GM13976 (cell line): ENCODE results near the gene USP7.

Experiments used
- DNase-seq: peaks from one replicate; pipeline ENCODE4 v3.0.0; 2012; ENCODE audit warnings: low spot score
- in situ Hi-C: fragments of 300-500 bp; cut with MboI; formaldehyde crosslinking; loops from one replicate; pipeline ENCODE4 v1.12.0; 2022; ENCODE audit warnings: low sequenced_read_pairs, mixed read lengths, inconsistent platforms; ENCODE audit not compliant: unreplicated experiment
- TF ChIP-seq, protein P1 (sequence below): IDR thresholded peaks from 2 replicates; pipeline ENCODE4 v1.5.1; 2012; ENCODE audit warnings: borderline replicate concordance, mild to moderate bottlenecking; ENCODE audit not compliant: insufficient read depth; ENCODE audit errors: extremely low read depth, missing control alignments, control extremely low read depth

The USP7 gene

DNA sequence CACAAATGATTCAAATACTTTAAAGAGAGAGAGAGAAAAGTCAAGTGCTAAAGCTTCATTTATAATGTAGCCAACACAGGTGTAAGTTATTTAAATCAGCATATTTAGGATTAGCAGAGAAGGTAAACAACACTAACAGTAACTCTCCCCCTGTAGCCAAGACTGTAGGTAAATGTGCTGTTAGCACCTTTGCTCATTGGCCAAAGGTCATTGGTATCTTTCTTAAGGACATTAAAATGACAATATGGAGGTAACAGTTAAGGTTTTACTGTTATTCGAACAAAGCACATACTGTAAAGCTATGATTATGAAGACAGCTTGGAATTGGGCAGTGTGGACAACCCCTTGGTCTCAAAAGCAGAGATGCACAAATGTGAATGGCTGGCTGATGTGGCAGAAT is 52.9 kb downstream of the USP7 start:
- TF ChIP-seq, protein P1, sequence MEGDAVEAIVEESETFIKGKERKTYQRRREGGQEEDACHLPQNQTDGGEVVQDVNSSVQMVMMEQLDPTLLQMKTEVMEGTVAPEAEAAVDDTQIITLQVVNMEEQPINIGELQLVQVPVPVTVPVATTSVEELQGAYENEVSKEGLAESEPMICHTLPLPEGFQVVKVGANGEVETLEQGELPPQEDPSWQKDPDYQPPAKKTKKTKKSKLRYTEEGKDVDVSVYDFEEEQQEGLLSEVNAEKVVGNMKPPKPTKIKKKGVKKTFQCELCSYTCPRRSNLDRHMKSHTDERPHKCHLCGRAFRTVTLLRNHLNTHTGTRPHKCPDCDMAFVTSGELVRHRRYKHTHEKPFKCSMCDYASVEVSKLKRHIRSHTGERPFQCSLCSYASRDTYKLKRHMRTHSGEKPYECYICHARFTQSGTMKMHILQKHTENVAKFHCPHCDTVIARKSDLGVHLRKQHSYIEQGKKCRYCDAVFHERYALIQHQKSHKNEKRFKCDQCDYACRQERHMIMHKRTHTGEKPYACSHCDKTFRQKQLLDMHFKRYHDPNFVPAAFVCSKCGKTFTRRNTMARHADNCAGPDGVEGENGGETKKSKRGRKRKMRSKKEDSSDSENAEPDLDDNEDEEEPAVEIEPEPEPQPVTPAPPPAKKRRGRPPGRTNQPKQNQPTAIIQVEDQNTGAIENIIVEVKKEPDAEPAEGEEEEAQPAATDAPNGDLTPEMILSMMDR = no peak
- no peak for DNase-seq
- in situ Hi-C loops = no loop called here

DNA sequence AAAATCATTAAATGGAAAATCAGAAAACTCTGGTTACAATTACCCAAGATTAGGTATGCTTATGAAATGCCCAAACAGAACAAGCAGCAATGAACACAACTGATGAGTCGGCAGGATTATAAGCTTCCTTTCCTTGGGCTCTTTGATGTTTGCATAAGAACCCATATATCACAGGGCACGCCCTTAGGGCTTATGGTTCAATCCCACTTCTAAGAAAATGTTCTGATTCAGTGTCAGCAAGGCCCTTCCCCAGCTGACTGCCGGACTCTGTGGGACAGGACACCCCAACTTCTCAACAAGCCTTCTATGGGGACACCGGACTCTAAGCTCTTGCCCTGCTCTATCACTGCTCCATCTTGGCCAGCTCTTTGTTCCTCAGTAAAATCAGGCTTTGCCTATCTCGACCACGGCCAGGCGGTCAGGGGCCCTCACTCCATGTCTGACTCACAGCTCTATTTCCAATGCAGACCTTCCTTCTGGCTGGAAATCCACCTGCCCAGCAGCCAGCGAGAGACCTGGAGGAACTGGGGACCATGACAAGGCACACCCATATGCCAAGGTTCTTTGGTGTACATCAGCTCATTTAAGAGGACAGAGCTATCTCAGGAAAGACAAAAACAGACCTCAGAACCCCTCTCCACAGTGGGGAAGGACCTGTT is 54.8 kb downstream of the USP7 start:
- TF ChIP-seq, protein P1 = no peak
- no peak for DNase-seq
- in situ Hi-C loops = no loop called here

DNA sequence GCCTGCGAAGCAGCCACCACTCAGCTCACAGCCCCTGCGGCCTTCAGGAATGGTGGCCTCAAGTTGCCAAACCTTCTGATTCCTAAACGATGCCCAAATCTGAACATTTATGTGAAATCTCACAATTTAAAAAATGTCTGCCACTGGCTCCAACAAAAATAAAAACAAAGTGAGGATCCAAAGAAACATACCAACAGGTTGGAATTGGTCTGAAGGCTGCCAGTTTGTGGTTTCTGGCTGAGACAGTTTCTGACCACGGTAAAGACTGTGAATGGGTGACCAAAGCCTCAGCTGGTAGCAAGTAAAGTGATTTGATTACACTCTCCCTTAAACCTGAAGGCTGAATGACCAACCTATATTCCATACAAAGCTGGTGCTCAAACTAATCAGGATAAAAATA is 56.6 kb downstream of the USP7 start:
- in situ Hi-C loops = no loop called here
- no peak for DNase-seq
- TF ChIP-seq, protein P1 = no peak

DNA sequence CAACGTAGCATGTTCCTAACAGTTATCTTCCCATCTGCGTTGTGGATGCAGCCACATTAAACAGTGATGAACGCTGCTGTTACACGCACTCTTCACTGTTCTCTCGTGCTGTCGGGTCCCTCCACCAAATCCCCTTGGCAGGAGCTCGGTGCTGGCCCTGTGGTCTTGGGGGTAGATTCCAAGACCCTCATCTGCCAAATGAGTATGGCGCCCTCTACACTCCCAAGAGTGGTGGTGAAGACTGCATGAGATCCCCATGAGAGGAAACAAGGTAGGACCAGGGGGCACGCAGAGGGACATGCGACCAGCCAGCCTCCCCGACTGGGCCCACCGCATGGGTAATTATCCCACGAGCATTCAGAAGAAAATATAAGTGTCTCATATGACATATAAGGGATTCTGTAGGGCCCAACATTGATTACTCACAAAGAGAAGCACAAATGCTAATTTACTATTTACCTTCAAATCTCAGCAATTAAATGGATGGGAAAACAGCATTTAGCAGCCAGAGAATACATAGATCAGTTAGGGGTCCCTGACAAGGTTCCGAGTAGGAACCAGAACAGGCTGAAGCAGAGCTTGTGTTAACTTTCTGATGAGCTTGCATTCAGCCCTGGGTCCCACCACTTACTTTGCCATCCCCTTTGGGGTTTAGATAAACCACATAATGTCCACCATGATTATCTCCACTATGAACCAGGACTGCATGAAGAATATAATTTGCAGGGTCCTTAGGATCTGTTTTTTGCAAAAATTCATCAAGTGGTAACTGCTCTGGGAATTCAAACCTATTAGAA is 57.7 kb downstream of the USP7 start:
- no peak for DNase-seq
- TF ChIP-seq, protein P1 = no peak
- in situ Hi-C loops = no loop called here

DNA sequence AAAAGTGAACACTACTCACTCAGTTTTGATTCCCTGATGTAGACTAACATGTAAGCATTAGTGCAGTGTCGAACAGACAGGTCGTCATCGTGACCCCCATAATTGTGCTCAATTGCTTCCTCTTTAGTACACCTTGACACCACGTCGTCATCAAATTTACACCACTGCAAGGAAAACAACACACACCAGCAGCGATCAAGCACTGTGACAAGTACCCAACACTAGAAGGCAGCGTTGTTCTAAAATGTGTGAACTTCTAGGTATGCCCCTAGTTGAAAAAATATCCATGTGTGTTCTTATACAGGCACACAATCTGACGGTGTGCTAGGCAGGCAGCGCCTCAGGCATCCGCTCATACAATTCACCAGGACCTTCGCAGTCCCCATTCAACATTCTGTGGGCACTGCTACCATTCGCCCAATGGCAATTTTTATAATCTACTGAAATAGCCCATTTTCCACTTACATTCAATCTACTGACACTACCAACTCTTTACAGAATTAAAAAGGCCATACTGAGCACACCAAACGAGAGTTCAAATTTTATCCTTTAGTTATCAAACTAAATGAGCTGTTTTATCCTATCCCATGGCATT is 58.4 kb downstream of the USP7 start:
- in situ Hi-C loops = no loop called here
- TF ChIP-seq, protein P1 = peak; percentile 46
- DNase-seq = no peak

DNA sequence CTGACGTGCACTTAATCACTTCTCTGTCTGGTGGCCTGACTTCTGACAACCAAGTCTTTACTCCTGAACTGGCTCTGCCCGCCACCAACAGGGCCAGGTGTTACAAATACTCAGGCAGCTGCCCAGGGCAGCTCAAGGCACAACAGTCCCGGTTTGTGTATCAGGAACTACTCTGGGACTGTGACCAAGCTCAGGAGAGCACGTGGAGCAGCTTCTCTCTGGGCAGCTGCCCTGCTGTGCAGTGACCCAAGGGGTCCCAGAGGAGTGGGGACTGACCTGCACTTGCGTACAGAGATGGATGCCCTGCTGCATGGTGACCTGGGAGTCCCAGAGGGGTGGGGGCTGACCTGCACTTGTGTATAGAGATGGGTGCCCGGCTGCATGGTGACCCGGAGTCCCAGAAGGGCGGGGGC is 59.7 kb downstream of the USP7 start:
- TF ChIP-seq, protein P1 = no peak
- in situ Hi-C loops = no loop called here
- no peak for DNase-seq
